GM10266 (cell line): Measurements from ENCODE around the gene MOGAT1.
"Not testable (repeated sequence)": the region's sequence is repeated elsewhere in the genome, so short reads cannot be mapped to it uniquely, and the experiment has no call there.

Source experiments
- DNase-seq: peaks from one replicate; pipeline ENCODE4 v3.0.0; 2012; ENCODE audit errors: extremely low spot score
- CTCF ChIP-seq: IDR thresholded peaks from 2 replicates; pipeline ENCODE4 v1.5.1; 2012; ENCODE audit warnings: mild to moderate bottlenecking, low read depth; ENCODE audit not compliant: control insufficient read depth, insufficient read depth; ENCODE audit errors: missing control alignments

The MOGAT1 gene

GRCh38 chr2:222754324-222754930, 83.0 kb downstream of the MOGAT1 start:
- DNase-seq: no peak
- TF ChIP-seq CTCF: no peak

GRCh38 chr2:222755593-222755992, 84.1 kb downstream of the MOGAT1 start:
- not testable (repeated sequence) for DNase-seq

- no peak for TF ChIP-seq CTCF
- no peak for DNase-seq
These were observed 84.9 kb downstream of the MOGAT1 start for GRCh38 chr2:222756362-222756831.

- TF ChIP-seq CTCF: no peak
- no peak for DNase-seq
These were observed 85.6 kb downstream of the MOGAT1 start for GRCh38 chr2:222756951-222757650.
